HG03571 (cell line): ENCODE measurements around the gene P4HB.

Source experiments
- ATAC-seq: cut with Tn5 transposase; IDR thresholded peaks from one replicate; pipeline ENCODE4 v1.9.1; 2021; ENCODE audit not compliant: unreplicated experiment

The P4HB gene

DNA sequence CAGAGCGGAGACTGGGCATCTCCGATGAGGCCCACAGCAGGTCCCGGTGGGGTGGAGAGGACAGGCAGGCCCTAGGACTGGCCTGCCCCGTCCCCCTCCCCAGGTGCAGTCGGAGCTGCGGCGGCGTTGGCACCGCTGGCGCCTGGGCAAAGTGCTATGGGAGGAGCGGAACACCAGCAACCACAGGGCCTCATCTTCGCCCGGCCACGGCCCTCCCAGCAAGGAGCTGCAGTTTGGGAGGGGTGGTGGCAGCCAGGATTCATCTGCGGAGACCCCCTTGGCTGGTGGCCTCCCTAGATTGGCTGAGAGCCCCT is 47.0 kb downstream of the P4HB start:
- ATAC-seq: no peak

DNA sequence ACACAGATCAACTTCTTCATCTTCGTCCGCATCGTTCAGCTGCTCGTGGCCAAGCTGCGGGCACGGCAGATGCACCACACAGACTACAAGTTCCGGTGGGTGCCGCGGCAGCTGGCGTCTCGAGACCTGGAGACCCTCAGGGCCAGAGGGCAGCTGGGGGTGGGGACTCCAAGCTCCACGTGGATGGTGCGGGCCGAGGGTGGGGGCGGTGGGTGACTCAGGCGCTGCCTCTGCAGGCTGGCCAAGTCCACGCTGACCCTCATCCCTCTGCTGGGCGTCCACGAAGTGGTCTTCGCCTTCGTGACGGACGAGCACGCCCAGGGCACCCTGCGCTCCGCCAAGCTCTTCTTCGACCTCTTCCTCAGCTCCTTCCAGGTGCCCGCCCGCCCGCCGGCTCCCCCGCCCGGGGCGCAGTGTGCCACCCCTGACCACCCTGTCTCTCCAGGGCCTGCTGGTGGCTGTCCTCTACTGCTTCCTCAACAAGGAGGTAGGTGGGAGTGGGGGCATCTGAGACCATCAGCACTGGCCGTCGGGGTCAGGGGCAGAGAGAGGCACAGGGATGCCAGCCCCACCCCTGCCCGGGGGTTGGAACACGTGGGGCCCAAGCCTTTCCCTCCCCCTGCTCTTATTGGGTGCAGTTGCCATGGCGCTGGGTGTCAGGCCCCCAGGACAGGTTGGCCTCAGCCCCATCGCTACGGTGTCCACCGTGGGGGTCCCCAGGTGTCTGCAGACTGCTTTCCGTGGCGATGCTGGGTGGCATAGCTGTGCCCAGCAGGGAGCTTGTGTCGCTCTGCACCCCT is 47.6 kb downstream of the P4HB start:
- no peak for ATAC-seq

DNA sequence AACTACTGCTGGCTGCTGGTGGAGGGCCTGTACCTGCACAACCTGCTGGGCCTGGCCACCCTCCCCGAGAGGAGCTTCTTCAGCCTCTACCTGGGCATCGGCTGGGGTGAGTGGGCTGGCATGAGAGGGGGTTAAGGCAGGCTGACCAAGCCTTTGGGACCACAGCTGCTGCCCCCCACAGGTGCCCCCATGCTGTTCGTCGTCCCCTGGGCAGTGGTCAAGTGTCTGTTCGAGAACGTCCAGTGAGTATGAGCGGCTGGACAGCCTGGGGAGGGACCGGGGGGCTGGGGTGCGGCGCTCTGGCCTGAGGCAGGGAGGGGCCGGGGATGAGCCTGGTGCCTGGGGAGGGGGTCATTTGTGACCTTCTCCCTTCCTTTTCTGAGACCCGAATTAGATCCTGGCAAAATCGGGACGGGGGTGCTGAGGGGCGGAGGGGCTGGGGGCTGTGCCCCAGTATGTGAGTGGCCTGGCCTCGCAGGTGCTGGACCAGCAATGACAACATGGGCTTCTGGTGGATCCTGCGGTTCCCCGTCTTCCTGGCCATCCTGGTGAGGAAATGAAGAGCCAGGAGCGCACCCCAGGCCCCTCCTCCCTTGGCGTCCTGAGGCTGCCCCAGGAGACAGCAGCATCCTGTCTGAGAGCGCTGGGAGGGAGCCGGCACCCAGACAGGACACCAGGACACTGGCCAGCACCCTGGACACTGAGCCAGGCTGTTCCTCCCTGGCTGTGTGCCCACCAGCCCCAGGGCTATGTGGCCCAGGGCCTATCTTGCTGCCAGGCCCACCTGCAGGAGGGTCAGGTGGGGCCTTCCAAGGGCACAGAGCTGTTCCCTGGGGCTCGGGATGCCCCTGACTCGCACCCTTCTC is 48.4 kb downstream of the P4HB start:
- no peak for ATAC-seq

GRCh38 chr17:81810892-81811704 is 49.2 kb downstream of the P4HB start:
- ATAC-seq: no peak

DNA sequence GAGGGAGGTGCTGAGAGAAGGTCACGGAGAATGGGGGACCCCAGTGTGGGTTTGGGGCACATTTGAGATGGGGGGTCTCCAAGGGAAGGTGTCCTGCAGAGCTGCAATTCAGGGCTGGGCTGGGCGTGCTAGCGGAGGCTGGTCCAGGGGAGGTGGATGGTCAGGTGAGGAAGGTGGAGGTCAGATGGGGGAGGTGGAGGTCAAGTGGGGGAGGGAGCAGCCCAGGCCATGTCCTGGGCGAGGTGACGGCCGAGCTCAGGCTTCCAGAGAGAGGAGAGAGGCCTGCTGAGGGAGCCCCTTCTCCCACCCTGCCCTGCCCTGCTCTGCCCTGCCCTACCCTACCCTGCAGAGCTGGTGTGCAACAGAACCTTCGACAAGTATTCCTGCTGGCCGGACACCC is 49.9 kb downstream of the P4HB start:
- no peak for ATAC-seq

GRCh38 chr17:81809556-81809998 is 50.8 kb downstream of the P4HB start:
- no peak for ATAC-seq

GRCh38 chr17:81808778-81809555 is 51.4 kb downstream of the P4HB start:
- ATAC-seq: no peak

DNA sequence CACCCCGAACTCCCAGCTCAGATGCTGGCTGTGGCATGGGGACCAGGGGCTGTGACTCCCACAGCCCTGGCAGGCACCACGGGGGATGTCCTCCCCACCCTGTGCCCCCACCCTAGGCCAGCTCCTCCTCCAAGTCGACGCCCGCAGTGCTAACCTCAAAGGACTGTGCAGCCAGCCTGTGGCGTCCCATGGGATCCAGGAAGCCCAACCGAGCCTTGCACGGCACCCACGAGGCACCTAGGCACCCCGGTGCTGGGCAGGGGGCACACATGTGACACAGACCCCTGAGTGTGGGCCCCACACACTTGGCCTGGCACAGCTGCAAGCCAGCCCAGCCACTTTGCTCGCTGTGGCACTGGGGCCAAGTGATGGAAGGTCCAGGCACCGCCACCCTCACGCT is 52.5 kb downstream of the P4HB start:
- no peak for ATAC-seq

GRCh38 chr17:81807210-81807719 is 53.1 kb downstream of the P4HB start:
- no peak for ATAC-seq

- ATAC-seq: no peak
Measured at GRCh38 chr17:81806461-81807209, 53.7 kb downstream of the P4HB start.

DNA sequence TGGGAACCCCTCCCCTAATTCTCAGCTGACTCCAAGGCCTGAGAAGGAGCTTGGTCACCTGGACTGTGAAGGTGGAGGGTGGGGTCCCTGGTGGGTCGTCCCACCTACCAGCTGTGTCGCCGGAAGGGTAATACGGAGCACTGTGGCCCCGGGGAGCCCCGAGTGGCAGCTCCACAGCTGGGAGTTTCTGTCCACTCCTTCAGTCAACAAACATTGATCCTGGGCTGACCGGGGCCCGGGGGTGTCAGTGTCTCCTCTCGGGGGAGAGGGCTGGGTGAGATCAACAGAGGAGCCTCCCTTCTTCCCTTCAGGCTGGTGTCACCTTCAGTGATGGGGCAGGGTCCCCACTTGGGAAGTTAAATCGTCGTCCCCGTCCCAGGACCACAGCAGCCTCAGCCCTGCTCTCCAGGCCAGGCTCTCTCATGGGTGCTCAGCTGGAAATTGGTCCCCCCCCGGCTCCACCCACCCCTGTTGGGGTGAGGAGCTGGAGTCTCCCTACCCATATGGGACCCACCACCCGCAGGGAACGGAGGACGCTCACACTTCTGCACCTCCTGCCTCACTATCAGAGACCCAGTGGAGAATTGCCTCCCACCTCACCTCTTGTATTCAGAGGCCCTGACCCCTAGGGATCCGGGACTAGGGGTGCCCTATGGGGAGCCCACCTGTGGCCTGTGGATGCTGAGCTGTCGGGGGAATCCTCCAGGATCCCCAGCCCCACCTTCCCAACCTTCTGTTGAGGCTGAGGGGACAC is 54.5 kb downstream of the P4HB start:
- no peak for ATAC-seq

GRCh38 chr17:81804559-81805399 is 55.6 kb downstream of the P4HB start:
- no peak for ATAC-seq

GRCh38 chr17:81803728-81804558 is 56.4 kb downstream of the P4HB start, which contains the start of gene GCGR:
TSS of gene GCGR (plus strand) at chr17:81804150. CDS start at chr17:81809019, 4,869 bp downstream.
- ATAC-seq: no peak

DNA sequence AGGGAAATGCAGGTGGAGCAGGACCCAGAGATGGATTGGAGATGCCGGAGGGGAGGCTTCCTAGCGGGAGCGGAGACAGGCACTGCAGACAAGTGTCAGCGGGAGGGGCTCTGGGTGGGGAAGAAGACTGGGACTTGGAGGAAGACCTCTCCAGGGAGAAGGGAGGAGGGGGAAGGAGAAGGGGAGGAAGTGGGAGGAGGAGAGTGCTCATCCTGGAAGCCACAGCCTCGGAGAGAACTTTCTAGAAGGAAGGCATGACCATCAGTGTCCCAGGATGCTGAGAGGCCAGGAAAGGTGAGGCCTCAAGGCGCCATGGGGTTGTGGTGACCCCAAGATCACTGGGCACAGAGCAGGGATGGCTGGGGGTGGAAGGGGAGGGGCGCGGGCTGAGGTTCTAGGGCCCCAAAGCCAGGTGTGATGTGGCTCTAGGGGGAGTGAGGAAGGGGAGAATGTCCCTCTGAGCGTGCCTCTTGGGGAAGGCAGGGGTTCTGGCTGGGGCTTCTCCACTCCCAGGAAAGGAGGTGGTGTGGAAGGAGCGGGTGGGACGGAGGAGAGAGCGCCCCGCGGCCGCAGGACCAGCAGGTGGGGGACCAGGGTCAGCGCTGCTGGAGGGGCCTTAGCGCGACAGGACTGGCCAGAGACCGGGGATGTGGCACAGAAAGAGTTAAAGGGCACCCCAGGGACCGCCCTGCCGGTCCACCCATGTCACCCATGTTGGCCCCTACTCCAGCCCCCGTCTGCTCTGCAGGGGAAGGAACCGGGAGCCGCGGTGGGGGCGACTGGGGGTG is 57.3 kb downstream of the P4HB start:
- no peak for ATAC-seq

- no peak for ATAC-seq
Measured at GRCh38 chr17:81802048-81802758, 58.1 kb downstream of the P4HB start.

GRCh38 chr17:81801327-81801726 is 59.0 kb downstream of the P4HB start:
- ATAC-seq: no peak
